NCI-H748 (cell line): ENCODE results near the gene SLC28A1.
A peak's percentile ranks its signal among the peaks of the same experiment; 100 is the strongest.
"Not testable (repeated sequence)": the region's sequence is repeated elsewhere in the genome, so short reads cannot be mapped to it uniquely, and the experiment has no call there.

Experiments used
- DNase-seq: peaks from one replicate; lab custom pipeline; 2025; ENCODE audit not compliant: unreplicated experiment; lab: John Stamatoyannopoulos, UW

Gene SLC28A1

DNA sequence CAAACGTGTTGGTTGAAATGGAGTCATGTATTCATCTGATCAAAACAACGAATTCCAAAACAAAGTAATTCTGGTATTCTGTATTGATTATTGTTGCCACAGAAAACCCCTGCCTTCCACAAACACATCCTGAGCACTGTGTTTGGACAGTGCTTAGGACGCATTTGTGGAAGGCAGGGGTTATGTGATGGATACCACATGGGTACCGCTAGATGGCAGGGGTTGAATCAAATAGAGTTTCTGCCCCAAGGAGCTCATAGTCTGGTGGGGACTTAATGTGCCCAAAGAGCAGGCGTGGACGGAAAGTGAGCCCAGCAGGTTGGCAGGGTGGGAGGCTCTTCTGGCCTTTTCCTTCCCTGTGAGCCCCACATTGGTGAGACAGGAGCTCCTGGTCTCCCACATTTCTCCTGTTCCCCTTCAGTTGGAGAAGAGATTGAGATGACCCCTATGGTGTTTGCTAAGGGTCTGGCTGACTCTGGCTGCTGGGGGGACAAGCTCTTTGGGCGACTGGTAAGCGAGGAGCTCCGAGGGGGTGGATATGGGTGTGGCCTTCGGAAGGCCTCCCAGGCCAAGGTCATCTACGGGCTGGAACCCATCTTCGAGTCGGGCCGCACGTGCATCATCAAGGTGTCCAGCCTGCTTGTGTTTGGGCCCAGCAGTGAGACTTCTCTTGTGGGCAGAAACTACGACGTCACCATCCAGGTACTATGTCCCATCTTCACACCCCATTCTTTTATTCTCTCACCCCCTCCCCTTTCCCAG lies 22.1 kb upstream of the SLC28A1 start:
- DNase-seq: no peak

DNA sequence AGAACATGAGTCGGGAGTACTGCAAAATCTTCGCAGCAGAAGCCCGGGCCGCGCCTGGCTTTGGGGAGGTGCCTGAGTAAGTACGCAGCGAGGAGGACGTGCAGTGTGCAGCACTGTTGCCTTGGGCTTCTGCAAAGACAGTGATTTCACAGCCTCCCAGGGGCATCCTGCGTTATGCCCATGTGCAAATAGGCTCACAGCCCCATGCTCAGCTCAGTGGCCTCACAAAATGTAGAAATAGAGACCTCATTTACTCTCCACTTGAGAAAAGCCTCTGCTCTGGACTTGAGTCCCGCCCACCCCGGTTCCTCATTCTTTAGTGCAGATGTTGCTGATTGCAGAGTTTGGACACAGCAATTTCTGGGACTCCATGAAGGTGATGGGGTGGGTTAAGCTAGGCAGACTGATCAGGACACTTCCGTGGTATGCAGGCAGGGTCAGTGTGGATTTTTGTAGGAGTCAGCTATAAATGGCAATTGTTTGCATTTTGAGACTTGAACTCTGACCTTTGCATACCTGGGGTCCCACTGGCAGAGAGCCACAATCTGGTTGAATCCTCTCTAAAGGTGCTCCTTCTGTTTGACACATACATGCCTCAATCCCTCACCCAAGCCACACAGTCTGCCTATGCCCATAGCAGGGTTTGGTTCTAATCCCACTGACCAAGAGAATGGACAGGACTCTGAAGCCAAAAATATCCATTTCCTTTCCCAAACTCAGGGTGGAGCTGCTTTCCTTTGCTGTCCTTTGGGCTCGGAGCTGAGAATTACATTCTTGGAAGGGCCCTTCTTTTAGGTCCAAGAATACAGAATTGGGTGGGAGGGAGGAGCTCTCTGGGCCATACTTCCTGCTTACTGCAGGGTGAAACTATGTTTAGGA lies 20.7 kb upstream of the SLC28A1 start:
- DNase-seq: no peak

DNA sequence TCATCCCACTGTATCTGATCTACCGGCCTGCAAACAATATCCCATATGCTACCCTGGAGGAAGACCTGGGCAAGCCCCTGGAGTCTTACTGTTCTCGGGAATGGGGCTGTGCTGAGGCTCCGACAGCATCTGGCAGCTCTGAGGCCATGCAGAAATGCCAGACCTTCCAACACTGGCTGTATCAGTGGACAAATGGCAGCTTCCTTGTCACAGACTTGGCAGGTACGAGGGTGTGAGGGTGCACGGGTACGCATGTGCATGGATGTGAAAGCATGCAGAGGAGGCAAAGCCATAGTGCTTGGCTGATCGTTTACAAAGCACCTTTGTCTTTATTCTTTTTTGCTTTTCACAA lies 20.0 kb upstream of the SLC28A1 start:
- no peak for DNase-seq

- no peak for DNase-seq
Observed at GRCh38 chr15:84865074-84865569, 19.3 kb upstream of the SLC28A1 start.

GRCh38 chr15:84868037-84868880 lies 16.2 kb upstream of the SLC28A1 start:
- DNase-seq: no peak

- DNase-seq: no peak
Observed at GRCh38 chr15:84869510-84869909, 15.0 kb upstream of the SLC28A1 start.

DNA sequence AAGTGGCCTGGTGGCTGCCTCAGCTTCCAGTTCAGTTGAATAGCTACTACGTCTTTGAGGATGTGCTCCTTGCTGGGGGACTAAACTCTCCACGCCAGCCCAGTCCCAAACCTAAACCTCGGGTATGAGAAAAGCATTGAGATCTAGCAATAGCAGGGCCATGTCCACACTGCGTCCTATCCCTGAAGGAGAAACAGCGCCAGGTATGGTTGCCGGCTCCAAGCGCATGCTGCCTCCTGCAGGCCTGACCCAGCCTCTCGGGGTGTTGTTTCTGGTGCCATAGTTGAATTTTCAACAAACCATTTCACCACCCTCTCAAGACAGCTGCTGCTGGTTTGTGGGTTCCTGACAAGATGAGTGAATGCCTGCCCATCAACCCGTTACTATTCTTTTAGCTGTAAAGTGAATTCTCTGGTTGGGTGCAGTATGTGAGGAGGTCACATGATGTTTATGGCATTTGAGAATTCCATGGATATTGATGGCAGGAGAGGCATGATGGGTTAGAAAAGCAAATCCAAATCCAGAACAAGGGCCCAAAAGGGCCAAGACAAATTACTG lies 13.0 kb upstream of the SLC28A1 start:
- DNase-seq: no peak

- DNase-seq: no peak
Observed at GRCh38 chr15:84872009-84872910, 12.2 kb upstream of the SLC28A1 start.

DNA sequence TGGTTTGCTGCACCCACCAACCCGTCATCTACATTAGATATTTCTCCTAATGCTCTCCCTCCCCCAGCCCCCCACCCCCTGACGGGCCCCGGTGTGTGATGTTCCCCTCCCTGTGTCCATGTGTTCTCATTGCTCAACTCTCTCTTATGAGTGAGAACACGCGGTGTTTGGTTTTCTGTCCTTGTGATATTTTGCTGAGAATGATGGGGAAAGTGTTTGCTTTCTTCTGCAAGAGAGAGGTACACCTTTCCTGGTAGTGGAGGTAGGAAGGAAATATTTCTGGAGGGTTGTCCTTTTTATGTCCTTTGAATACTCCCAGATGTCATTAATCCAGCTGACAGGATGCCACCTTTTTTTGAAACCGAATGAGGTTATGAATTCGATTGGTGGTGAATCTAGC lies 10.5 kb upstream of the SLC28A1 start:
- no peak for DNase-seq

GRCh38 chr15:84874981-84875699 lies 9.3 kb upstream of the SLC28A1 start:
- no peak for DNase-seq

GRCh38 chr15:84876269-84876668 lies 8.2 kb upstream of the SLC28A1 start:
- no peak for DNase-seq

- DNase-seq: not testable (repeated sequence)
Observed at GRCh38 chr15:84877701-84878100, 6.8 kb upstream of the SLC28A1 start.

GRCh38 chr15:84878504-84878903 lies 6.0 kb upstream of the SLC28A1 start:
- DNase-seq: peak; percentile 28

- DNase-seq: peak; percentile 10
Observed at GRCh38 chr15:84879088-84879780, 5.2 kb upstream of the SLC28A1 start.

- no peak for DNase-seq
Observed at GRCh38 chr15:84880007-84880406, 4.5 kb upstream of the SLC28A1 start.

GRCh38 chr15:84880822-84881519 lies 3.5 kb upstream of the SLC28A1 start:
- DNase-seq: no peak

GRCh38 chr15:84881520-84881830 lies 3.0 kb upstream of the SLC28A1 start:
- DNase-seq: no peak

GRCh38 chr15:84883466-84883865 lies 996 bp upstream of the SLC28A1 start:
- no peak for DNase-seq
